IPS-20b (cell line): Measurements from ENCODE around the gene RBPMS2.
"Not testable (repeated sequence)": the region's sequence is repeated elsewhere in the genome, so short reads cannot be mapped to it uniquely, and the experiment has no call there.

ENCODE experiments used
- H3K27ac ChIP-seq: one replicate; pipeline ENCODE4 v1.5.1; 2013; ENCODE audit warnings: low read length
- H3K27me3 ChIP-seq: 2 replicates; pipeline ENCODE4 v1.6.1; 2013; ENCODE audit warnings: mild to moderate bottlenecking, low read length, inconsistent platforms; ENCODE audit not compliant: insufficient read depth
- H3K36me3 ChIP-seq: 2 replicates; pipeline ENCODE4 v1.6.1; 2013; ENCODE audit warnings: low read depth, mild to moderate bottlenecking, inconsistent platforms, low read length, moderate library complexity; ENCODE audit not compliant: insufficient read depth
- H3K4me1 ChIP-seq: 2 replicates; pipeline ENCODE4 v1.6.1; 2013; ENCODE audit warnings: mild to moderate bottlenecking, control low read depth, inconsistent platforms, low read length, moderate library complexity; ENCODE audit not compliant: insufficient read depth
- H3K4me3 ChIP-seq: 2 replicates; pipeline ENCODE4 v1.5.1; 2013; ENCODE audit warnings: mild to moderate bottlenecking, low read length, inconsistent platforms
- H3K9ac ChIP-seq: 2 replicates; pipeline ENCODE4 v1.6.1; 2013; ENCODE audit warnings: low read depth, mild to moderate bottlenecking, inconsistent platforms, low read length, moderate library complexity
- H3K9me3 ChIP-seq: 2 replicates; pipeline ENCODE4 v1.6.1; 2013; ENCODE audit warnings: mild to moderate bottlenecking, low read depth, low read length, inconsistent platforms; ENCODE audit not compliant: insufficient read depth

The RBPMS2 gene

DNA sequence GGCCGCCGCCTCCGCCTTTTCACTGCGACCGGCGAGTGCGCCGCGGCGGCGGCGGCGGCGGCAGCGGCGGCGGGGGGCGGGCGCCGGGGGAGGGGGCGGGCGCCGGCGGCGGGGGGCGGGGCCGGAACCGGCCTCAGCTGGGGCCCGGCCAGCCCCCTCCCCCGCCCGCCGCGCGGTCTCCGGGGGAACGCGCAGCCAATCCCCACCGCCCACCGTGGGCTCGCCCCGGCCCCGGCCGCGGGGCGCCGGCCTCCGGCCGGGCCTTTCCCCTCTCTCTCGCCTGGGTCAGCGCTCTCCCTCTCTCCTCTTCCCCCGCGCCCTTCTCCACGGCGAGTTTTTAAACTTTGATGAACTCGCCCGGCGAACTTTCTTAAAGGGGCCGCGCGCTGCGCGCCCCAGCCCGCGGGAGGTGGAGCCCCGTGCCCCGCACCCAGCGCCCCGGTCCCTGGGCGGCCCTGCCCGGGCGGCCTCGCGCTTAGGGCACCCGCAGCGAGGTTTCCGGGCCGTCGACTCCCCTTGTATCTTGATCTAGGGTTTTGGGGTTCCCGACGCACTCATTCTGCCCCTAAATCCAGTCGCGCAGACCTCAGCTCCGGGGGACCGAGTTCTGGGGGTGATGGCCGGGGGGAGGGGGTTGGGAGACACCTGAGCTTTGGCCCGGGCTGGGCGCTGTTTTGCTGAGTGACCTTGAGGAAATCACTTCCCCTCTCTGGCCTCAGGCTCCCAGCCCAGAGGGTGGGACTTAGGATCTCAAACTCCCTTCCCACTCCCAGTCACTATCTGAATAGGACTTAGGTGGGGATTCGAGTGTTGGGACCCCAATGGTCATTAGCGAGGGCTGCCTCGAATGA is at the start of gene RBPMS2:
TSS of gene RBPMS2 (minus strand) at position 39 of the 851 bp plus-strand sequence. CDS start 270 bp downstream, outside the sequence.
- Histone ChIP-seq H3K27ac (peak within 1 kb of the TSS; percentile 78), H3K27me3 (peaks cover 4% of the 10 kb centered on the region; the same call in 1 of the 2 replicates), H3K9ac (peak within 1 kb of the TSS; percentile 92; the same call in 1 of the 2 replicates), H3K9me3 (no peaks in the 10 kb centered on the region), H3K4me3 (peak within 1 kb of the TSS; percentile 92), H3K4me1 (peaks cover 39% of the 10 kb centered on the region), H3K36me3 (peaks cover 6% of the 10 kb centered on the region; the same call in 1 of the 2 replicates)

- no peaks in the 10 kb centered on the region; the same call in 1 of the 2 replicates for H3K4me1 ChIP-seq
These were observed 49.6 kb upstream of the RBPMS2 start for GRCh38 chr15:64824929-64825430.

DNA sequence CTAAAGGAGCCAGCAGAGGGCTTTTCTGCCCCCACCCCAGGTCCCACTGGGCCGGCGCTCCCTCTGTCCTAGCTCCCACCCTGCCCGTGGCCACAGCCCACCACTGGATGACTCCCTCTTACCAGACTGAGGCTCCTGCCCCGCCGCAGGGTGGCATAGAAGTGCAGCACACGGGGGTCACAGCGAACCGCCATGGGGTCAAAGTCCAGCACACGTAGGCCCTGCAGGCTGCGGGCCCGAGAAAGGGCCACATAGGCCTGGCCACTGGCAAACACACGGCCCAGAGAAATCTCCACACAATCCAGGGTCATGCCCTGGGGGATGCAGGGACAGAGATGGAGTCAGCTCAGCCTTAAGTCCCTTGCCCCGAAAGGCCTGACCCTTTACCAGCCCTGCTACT is 41.1 kb upstream of the RBPMS2 start:
- Histone ChIP-seq H3K36me3 (peaks cover 57% of the 10 kb centered on the region), H3K4me3 (no peak overlapping the region), H3K27me3 (no peaks in the 10 kb centered on the region), H3K4me1 (peaks cover 7% of the 10 kb centered on the region), H3K9me3 (no peaks in the 10 kb centered on the region), H3K9ac (no peak overlapping the region), H3K27ac (no peak overlapping the region)

More at GRCh38 chr15:64824929-64825430, 49.6 kb upstream of the RBPMS2 start:
- Histone ChIP-seq H3K36me3 (peaks cover 29% of the 10 kb centered on the region), H3K27ac (peak overlapping the region; percentile 48), H3K9me3 (no peaks in the 10 kb centered on the region), H3K9ac (peak overlapping the region; percentile 92), H3K4me3 (peak overlapping the region; percentile 87), H3K27me3 (peaks cover 5% of the 10 kb centered on the region; the same call in 1 of the 2 replicates)

GRCh38 chr15:64814965-64815364 is 39.6 kb upstream of the RBPMS2 start:
- not testable (repeated sequence) for H3K27me3 ChIP-seq
- peaks cover 43% of the 10 kb centered on the region for H3K36me3 ChIP-seq

GRCh38 chr15:64814283-64814682 is 38.9 kb upstream of the RBPMS2 start:
- not testable (repeated sequence) for H3K27me3 ChIP-seq, H3K27ac ChIP-seq, H3K9me3 ChIP-seq, H3K9ac ChIP-seq, H3K4me3 ChIP-seq
- peaks cover 36% of the 10 kb centered on the region for H3K36me3 ChIP-seq
- H3K4me1 ChIP-seq = peaks cover 27% of the 10 kb centered on the region

More at GRCh38 chr15:64814965-64815364, 39.6 kb upstream of the RBPMS2 start:
- H3K9ac ChIP-seq, H3K9me3 ChIP-seq, H3K4me3 ChIP-seq, H3K27ac ChIP-seq: not testable (repeated sequence)
- H3K4me1 ChIP-seq = peaks cover 21% of the 10 kb centered on the region

DNA sequence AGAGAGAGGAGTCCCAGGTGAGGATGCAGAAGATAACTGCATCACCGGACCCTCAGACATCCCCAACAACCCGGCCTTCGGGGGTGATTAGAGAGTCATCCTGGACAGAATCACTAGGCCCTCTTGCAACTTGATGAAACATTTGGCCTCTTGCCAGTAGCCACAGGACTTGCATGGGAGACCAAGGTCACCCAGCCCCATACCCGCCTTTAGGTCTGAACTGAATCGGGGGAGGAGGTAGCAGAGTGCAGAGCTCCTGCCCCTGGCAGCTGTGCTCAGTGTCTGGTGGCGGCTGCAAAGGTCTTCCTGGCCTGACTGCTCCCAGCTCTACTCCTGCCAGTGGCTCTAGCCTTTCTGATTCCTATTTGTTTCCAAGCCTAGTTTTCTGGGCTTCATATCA is 37.7 kb upstream of the RBPMS2 start:
- Histone ChIP-seq H3K9me3 (no peaks in the 10 kb centered on the region), H3K4me1 (peaks cover 34% of the 10 kb centered on the region), H3K9ac (no peak overlapping the region), H3K27ac (no peak overlapping the region), H3K27me3 (no peaks in the 10 kb centered on the region), H3K36me3 (peaks cover 24% of the 10 kb centered on the region), H3K4me3 (no peak overlapping the region)

DNA sequence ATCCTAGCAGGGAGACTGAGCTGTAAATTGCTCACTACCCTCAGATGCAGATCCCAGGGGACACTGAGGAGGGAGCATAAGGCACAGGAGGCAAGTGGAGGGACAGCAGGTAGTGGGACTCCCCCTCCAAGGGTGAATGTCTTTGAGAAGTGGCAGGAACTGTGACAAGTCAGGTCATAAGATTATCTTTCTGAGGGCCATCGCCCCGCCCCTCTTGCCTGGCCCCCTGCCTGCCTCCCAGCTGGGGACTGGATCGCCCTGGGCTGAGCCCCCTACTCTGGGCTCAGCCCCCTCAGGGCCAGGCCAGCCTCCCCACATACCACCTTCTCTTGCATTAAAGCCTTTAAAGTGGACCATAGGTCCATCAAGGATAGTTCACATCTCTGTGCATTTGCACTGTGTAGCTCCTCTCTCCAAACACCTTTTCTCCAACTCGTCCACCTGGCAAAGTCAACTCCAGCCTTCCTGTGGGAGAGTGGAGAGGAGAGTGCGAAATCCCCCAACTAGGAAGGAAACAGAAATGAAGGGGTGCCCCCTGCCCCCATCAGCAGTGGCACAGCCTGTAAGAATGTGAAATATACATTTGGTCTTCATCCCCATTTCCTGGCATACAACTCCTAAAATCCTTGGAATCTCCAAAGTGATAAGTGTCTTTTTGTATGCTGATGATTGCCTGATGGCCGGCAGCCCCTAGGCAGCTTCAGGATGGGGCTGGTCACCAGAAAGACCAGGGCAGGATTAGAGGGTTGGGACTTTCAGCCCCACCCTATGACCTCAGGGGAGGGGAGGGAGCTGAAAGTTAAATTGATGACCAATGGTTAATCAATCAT is 35.3 kb upstream of the RBPMS2 start:
- Histone ChIP-seq H3K9ac (peak overlapping the region; percentile 84), H3K9me3 (no peaks in the 10 kb centered on the region), H3K36me3 (peaks cover 5% of the 10 kb centered on the region; the same call in 1 of the 2 replicates), H3K27ac (peak overlapping the region; percentile 63), H3K27me3 (no peaks in the 10 kb centered on the region), H3K4me1 (peaks cover 52% of the 10 kb centered on the region), H3K4me3 (peak overlapping the region; percentile 58)

DNA sequence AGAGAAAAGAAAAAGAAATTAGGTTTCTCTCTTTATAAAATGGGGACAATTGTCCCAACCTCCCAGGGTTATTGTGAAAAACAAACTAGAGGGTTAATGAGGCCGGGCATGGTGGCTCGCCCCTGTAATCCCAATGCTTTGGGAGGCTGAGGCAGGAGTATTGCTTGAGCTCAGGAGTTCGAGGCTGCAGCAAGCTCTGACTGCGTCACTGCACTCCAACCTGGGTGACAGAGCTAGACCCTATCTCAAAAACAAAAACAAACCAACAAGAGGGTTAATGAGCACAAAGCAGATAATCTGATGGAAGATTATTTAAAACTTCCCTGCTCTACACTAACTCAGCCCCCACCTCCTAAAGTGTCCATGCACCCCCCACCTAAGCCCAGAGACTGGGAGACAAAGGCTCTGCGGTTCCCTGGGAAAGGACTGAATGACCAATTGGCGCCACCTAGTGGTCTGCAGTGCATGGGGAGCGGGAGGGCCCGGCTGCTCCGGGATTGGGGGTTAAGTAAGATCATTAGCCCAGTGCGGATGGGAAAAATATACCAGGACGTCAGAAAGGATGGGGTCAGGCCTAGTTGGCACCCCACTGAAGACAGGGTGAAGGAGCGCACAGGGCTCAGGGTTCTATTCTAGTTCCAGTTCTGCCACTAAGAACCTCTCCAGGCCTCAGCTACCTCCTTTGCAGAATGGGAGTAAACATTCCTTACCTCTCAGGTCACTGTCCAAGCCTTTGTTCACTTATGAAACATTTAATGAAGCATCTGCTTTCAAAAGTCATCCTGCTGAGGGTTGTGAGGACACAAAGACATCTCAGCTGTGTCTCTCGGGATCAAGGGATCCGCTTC is 34.5 kb upstream of the RBPMS2 start:
- Histone ChIP-seq H3K27ac (peak overlapping the region; percentile 97), H3K27me3 (no peaks in the 10 kb centered on the region), H3K4me3 (peak overlapping the region; percentile 58), H3K9ac (peak overlapping the region; percentile 84), H3K36me3 (no peaks in the 10 kb centered on the region), H3K9me3 (no peaks in the 10 kb centered on the region), H3K4me1 (peaks cover 52% of the 10 kb centered on the region)

DNA sequence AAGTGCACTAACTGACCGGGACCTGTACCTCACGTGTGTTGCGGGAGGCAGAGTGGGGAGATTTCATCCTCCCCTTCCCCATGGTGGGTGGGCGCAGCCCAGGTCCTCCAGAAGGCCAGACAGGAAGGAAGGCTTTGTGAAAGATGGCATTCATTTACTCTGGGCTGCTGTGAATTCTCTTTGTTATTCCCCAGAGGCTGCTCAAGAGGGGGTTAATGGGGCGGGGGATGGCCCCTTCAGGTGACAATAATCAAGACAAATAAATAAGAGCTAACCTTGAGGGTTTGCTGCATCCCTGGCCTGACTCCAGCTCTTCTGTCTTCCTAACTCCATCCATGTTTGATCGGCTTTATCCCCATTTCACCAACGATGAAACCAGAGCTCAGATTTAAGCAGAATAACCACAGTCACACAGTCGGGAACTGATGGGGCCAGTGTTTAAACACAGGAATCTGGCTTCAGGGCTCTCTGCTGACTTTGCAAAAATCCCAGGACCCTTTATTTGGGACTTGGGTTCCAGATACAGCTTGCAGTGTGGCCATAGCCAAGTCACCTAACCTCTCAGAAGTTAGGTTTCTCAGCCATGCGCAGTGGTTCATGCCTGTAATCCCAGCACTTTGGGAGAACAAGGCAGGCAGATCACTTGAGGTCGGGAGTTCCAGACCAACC is 33.5 kb upstream of the RBPMS2 start:
- Histone ChIP-seq H3K27ac (peak overlapping the region; percentile 97), H3K4me1 (peaks cover 52% of the 10 kb centered on the region), H3K27me3 (no peaks in the 10 kb centered on the region), H3K9me3 (no peaks in the 10 kb centered on the region), H3K9ac (peak overlapping the region; percentile 84), H3K36me3 (no peaks in the 10 kb centered on the region), H3K4me3 (peak overlapping the region; percentile 53; the same call in 1 of the 2 replicates)

GRCh38 chr15:64807751-64808222 is 32.4 kb upstream of the RBPMS2 start:
- H3K27ac ChIP-seq = peak overlapping the region; percentile 97
- peak overlapping the region; percentile 57; the same call in 1 of the 2 replicates for H3K4me3 ChIP-seq
- H3K27me3 ChIP-seq = no peaks in the 10 kb centered on the region
- no peaks in the 10 kb centered on the region for H3K9me3 ChIP-seq
- H3K4me1 ChIP-seq = peaks cover 52% of the 10 kb centered on the region
- peak overlapping the region; percentile 84 for H3K9ac ChIP-seq
- H3K36me3 ChIP-seq = no peaks in the 10 kb centered on the region
